Glomerular visceral epithelial cell (primary cell): ENCODE measurements around the gene EIPR1.
A peak's percentile ranks its signal among the peaks of the same experiment; 100 is the strongest.

Experiments
- DNase-seq: peaks from one replicate; pipeline ENCODE4 v3.0.0-alpha.2; 2016; ENCODE audit errors: extremely low spot score

The EIPR1 gene

DNA sequence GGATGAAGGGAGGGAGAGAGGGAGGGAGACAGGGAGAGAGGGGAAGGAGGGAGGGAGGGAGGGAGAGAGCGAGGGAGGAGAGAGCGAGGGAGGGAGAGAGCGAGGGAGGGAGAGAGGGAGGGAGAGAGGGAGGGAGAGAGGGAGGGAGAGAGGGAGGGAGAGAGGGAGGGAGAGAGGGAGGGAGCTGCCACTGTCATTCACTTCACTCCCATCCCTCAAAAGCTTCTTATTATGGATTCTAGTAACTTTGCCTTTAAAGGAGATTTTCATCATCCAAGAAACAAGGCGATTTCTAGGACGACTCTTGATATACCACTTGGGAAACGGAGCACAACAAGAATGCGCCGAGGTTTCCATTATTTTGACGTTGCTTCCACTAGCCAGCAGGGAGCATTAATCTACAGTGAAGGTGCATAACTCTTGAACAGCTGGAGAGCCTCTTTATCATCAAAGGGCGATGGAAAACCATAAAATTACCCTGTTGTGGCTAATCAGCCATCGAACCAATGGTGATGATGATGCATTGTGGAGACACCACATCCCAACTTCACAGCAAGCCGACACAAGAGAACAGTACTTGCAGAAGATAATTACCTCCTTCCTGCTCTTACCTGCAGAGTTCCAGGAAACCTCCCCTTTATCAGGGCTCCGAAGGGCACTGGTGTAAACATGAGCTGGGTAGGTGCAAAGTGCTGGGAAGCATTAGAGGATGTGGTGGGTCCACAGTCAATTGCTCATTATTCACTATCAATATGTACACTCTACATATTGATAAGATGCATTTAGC, 130.5 kb downstream of the EIPR1 start:
- no peak for DNase-seq

- DNase-seq: no peak
Observed at GRCh38 chr2:3246406-3246805, 131.2 kb downstream of the EIPR1 start.

- no peak for DNase-seq
Observed at GRCh38 chr2:3244486-3244885, 133.1 kb downstream of the EIPR1 start.

- DNase-seq: no peak
Observed at GRCh38 chr2:3243804-3244203, 133.8 kb downstream of the EIPR1 start.

- DNase-seq: no peak
Observed at GRCh38 chr2:3242747-3243369, 134.8 kb downstream of the EIPR1 start.

GRCh38 chr2:3241971-3242746, 135.5 kb downstream of the EIPR1 start:
- DNase-seq: no peak

GRCh38 chr2:3238951-3239841, 138.4 kb downstream of the EIPR1 start:
- peak; percentile 4 for DNase-seq

DNA sequence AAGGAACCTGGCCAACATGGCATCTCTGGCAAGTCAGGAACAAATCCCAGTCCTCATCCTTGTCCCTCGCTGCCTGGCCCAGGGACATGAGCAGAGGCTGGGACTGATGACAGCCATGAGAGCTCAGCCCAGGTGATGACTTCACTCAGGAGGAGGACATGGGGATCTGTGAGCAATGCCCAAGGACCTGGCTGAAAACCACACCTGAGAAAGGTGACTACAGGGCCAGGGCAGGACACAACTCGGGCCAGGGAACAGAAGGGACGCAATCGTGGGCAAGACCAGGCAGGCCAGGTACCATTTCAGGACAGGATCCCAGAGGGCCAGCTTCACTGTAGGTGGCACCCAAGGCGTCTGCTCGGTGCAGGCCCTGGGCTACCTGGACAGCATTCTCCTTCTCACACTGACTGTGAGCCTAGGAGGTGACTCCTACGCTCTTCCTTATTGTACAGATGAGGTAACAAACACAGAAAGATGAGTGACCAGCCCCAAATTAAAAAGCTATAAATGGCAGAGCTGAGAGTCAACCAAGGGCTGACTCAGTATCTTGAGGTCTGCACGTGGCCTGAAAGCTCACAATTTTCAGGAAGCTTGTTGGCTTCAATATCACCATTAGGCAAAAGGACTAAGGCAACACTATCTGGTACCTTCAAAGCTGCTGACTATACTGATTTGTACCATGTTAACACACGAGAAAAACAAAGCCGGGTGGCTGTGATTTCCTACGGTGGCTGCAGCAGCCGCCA, 141.1 kb downstream of the EIPR1 start:
- DNase-seq: no peak

GRCh38 chr2:3233877-3234276, 143.7 kb downstream of the EIPR1 start:
- no peak for DNase-seq

DNA sequence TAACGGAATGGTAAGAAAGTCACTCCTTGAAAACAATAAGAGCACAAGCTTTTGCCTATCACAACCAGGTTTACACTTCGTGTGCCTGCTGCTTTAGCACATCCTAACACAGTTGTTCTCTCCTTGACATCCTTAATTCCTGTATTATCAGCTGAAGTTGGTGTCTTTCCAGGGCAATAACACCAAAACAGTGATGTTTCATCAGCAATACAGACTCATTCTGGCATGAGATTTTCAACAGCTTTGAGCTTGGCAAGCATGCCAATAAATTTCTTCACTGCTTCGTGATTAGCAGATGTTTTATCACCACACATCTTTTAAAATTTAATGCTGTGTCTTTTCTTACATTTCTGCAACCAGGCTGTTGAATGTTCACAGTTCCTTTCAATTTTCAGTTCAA, 148.4 kb downstream of the EIPR1 start:
- DNase-seq: no peak

DNA sequence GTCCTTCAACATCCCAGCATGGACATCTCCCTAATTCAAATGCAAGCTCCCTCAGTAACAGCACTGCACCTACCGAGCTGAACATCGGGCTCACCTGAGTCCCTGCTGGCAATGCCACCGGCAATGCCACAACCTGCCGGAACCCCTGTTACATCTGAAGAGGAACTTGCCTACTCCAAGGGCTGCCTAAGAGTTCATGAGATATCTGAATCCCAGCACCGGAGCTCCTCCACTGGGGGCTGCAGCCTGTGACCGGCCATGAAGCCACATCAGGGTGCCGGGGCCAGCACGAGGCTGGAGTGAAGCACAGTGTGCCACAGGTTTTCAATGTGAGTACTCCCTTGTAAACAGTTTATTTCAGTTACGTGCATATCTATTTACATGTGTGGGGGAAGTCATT, 152.9 kb downstream of the EIPR1 start:
- no peak for DNase-seq

GRCh38 chr2:3223080-3223923, 154.3 kb downstream of the EIPR1 start:
- no peak for DNase-seq

DNA sequence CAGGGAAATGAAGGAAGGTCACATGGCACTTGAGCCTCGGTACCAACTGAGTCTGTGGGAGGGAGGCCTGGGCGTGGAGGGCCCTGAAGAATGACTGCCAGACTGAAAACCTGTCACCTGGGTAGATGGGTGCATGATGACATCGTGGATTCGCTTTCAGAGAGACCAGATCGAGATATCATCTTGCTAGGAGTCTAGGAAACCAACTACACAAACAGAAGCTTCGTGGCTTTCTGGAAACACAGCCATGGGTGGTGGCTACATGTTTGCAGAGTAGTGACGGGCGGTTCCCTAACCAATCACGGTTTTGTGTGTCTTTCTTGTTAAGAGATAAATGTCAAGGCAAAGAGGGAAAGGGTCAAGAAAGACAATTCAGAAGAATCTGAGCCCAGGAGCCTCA, 155.0 kb downstream of the EIPR1 start:
- DNase-seq: no peak

DNA sequence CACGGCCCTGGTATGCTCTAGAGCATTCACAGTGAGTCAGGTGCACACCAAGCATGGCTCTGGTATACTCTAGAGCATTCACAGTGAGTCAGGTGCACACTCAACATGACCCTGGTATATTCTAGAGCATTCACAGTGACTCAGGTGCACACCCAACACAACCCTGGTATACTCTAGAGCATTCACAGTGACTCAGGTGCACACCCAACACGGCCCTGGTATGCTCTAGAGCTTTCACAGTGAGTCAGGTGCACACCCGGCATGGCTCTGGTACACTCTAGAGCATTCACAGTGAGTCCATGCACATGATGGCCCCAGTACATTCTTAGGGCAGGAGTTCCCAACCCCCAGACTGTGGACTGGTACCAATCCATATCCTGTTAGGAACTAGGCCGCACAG, 158.1 kb downstream of the EIPR1 start:
- DNase-seq: no peak

DNA sequence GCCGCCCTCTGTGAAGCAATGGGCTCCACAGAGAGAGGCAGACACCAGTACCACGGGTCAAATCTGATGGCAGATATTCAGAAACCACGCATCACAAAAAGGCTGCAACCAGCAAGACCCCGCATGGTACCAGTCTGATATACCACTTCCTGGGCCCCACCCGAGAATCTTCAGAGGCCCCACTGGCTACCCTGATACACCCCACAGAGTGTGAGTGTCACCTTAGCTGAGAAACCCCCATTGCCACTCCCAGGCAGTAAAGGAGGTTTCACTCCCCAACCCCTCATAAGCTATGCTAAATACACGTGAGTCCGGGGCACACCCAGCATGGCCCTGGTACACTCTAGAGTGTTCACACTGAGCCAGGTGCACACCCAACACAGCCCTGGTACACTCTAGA, 160.0 kb downstream of the EIPR1 start:
- DNase-seq: no peak

- no peak for DNase-seq
Observed at GRCh38 chr2:3216841-3217495, 160.7 kb downstream of the EIPR1 start.

- DNase-seq: no peak
Observed at GRCh38 chr2:3214806-3215404, 162.7 kb downstream of the EIPR1 start.

DNA sequence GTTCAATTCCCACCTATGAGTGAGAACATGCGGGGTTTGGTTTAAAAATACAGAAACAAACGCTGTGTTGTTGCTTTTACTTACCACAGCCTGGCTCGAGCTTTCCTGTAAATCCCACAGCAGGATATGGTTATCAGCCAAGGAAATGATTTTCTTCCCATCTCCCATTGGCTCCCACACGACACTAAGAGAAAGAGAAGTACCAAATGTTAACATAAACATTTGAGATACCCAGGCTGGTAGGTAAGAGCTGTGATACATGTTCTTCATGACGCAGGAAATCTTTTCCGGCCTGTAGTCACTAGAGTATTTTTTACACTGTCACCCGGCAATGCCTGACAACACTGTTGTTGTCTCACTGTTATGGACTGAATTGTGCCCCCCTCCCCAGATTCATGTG, 163.6 kb downstream of the EIPR1 start:
- DNase-seq: no peak

DNA sequence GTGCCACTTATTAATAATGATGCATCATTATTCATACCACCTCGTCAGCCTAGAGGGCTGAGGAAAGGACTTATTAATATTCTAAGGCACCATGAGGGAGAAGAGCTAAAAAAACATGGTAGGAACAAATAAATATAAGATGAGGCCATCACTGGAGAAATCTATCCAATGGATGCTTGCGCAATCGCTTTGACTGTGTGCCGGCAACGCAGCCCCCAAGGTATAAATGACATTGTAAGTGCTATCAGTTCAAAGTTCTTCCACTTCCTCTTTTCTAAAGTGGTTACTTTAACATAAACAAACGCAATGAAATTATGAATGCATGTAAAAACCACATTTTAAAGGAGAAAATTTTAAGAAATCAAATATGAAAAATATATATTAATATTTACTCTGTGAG, 164.6 kb downstream of the EIPR1 start:
- no peak for DNase-seq
